ENCODE data around the gene STXBP2. TPM values are rescaled to one million over a fixed set of nuclear protein-coding genes. Genes with fewer than 3 reads are reported as not detected.
A peak's percentile ranks its signal among the peaks of the same experiment; 100 is the strongest.

STXBP2 gene
- total RNA-seq, 1 experiment from 2014 or later = 141 TPM

DNA sequence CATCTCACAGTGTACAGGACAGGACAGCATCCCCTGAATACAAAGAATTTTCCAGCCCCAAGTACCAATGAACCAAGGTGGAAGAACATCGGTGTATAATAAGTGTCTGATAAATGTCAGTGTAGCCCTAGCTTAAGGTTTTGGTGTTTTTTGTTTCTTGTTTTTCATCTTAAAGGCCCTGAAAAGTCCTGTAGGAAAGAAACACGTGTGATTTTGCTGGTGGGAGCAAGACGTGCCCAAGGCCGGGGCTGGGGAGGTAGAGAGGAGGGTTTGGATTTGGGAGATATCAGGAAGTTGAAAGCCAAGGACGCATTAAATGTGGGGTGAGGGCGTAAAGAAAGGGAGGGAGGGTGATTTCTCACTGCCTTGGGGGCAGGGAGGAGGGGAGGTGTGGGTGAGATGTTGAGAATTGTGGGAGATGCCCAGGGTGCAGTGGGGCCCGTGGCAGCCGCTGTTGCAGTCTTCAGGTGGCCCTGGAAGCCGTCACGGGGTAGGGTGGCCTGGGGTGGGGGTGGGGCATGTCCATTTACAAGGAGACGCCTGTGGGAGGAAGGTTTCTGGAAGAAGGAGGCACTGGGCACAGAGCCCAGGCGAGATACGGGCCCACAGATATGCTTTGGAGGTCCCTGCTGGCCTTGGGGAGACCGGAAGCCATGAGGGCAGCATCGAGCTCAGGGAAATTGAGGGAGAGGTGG, 34.5 kb upstream of the STXBP2 start:
- peak overlapping the region; percentile 35; the same call in 1 of the 2 replicates for H3K27ac ChIP-seq (ENCODE audit: low read depth, low read length)
- H3K79me2 ChIP-seq (ENCODE audit: insufficient read depth, low read length) = peaks cover 34% of the 10 kb centered on the region
- TF ChIP-seq FOSL1 (IDR thresholded peaks at IDR 0.05; ENCODE audit: low read depth) (no peak), JUND (IDR thresholded peaks at IDR 0.05) (no peak), CBX3 (IDR thresholded peaks at IDR 0.05; ENCODE audit: low read depth) (no peak), YY1 (IDR thresholded peaks at IDR 0.05; ENCODE audit: extremely low read depth, insufficient replicate concordance, low read depth, low read length) (no peak), SP1 (IDR thresholded peaks at IDR 0.05; ENCODE audit: low read depth) (no peak), RAD21 (IDR thresholded peaks at IDR 0.05; ENCODE audit: low read depth) (no peak), ZFX (IDR thresholded peaks at IDR 0.05) (no peak), EGR1 (IDR thresholded peaks at IDR 0.05; ENCODE audit: low read depth) (no peak)
- TF ChIP-seq, protein P1, sequence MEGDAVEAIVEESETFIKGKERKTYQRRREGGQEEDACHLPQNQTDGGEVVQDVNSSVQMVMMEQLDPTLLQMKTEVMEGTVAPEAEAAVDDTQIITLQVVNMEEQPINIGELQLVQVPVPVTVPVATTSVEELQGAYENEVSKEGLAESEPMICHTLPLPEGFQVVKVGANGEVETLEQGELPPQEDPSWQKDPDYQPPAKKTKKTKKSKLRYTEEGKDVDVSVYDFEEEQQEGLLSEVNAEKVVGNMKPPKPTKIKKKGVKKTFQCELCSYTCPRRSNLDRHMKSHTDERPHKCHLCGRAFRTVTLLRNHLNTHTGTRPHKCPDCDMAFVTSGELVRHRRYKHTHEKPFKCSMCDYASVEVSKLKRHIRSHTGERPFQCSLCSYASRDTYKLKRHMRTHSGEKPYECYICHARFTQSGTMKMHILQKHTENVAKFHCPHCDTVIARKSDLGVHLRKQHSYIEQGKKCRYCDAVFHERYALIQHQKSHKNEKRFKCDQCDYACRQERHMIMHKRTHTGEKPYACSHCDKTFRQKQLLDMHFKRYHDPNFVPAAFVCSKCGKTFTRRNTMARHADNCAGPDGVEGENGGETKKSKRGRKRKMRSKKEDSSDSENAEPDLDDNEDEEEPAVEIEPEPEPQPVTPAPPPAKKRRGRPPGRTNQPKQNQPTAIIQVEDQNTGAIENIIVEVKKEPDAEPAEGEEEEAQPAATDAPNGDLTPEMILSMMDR (IDR thresholded peaks at IDR 0.05 in 2 of 3, conservative IDR thresholded peaks at IDR 0.05 in 1 of 3; ENCODE audit: borderline replicate concordance in 1 of 3, insufficient read depth in 1 of 3, low read depth in 2 of 3, low read length in 2 of 3) = no peak
- TF ChIP-seq, protein P2, sequence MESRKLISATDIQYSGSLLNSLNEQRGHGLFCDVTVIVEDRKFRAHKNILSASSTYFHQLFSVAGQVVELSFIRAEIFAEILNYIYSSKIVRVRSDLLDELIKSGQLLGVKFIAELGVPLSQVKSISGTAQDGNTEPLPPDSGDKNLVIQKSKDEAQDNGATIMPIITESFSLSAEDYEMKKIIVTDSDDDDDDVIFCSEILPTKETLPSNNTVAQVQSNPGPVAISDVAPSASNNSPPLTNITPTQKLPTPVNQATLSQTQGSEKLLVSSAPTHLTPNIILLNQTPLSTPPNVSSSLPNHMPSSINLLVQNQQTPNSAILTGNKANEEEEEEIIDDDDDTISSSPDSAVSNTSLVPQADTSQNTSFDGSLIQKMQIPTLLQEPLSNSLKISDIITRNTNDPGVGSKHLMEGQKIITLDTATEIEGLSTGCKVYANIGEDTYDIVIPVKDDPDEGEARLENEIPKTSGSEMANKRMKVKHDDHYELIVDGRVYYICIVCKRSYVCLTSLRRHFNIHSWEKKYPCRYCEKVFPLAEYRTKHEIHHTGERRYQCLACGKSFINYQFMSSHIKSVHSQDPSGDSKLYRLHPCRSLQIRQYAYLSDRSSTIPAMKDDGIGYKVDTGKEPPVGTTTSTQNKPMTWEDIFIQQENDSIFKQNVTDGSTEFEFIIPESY (IDR thresholded peaks at IDR 0.05; ENCODE audit: extremely low read depth, insufficient replicate concordance, low read length) = no peak
- TF ChIP-seq, protein P3, sequence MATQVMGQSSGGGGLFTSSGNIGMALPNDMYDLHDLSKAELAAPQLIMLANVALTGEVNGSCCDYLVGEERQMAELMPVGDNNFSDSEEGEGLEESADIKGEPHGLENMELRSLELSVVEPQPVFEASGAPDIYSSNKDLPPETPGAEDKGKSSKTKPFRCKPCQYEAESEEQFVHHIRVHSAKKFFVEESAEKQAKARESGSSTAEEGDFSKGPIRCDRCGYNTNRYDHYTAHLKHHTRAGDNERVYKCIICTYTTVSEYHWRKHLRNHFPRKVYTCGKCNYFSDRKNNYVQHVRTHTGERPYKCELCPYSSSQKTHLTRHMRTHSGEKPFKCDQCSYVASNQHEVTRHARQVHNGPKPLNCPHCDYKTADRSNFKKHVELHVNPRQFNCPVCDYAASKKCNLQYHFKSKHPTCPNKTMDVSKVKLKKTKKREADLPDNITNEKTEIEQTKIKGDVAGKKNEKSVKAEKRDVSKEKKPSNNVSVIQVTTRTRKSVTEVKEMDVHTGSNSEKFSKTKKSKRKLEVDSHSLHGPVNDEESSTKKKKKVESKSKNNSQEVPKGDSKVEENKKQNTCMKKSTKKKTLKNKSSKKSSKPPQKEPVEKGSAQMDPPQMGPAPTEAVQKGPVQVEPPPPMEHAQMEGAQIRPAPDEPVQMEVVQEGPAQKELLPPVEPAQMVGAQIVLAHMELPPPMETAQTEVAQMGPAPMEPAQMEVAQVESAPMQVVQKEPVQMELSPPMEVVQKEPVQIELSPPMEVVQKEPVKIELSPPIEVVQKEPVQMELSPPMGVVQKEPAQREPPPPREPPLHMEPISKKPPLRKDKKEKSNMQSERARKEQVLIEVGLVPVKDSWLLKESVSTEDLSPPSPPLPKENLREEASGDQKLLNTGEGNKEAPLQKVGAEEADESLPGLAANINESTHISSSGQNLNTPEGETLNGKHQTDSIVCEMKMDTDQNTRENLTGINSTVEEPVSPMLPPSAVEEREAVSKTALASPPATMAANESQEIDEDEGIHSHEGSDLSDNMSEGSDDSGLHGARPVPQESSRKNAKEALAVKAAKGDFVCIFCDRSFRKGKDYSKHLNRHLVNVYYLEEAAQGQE (IDR thresholded peaks at IDR 0.05; ENCODE audit: low read depth) = no peak
- TF ChIP-seq, protein P4, sequence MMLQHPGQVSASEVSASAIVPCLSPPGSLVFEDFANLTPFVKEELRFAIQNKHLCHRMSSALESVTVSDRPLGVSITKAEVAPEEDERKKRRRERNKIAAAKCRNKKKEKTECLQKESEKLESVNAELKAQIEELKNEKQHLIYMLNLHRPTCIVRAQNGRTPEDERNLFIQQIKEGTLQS (IDR thresholded peaks at IDR 0.05) = no peak
- ATAC-seq = peak; percentile 16; the same call in 1 of the 2 replicates
- BruUV-seq (replicated peaks) = no TSS peak
- no peaks in the 10 kb centered on the region for H3K9me3 ChIP-seq (ENCODE audit: control insufficient read depth in 1 of 2, insufficient read depth in 1 of 2, low read depth in 1 of 2, low read length in 2 of 2)
- H3K4me1 ChIP-seq (ENCODE audit: control insufficient read depth in 1 of 2, insufficient read depth in 2 of 2, low read length in 2 of 2) = peaks cover 10 to 40% of the 10 kb centered on the region in 2 experiments
- CTCF ChIA-PET = no interaction called here
- H3K4me3 ChIP-seq (replicated peaks in 1 of 2; ENCODE audit: low read depth in 1 of 2, low read length in 2 of 2) = peak overlapping the region in 1 of 2 experiments; percentile 40; a peak in 3 of 4 replicates
- H2AFZ ChIP-seq (ENCODE audit: low read depth, low read length, poor library complexity, severe bottlenecking) = no peak overlapping the region
- DNase-seq (ENCODE audit: low read depth, low spot score) = no peak
- peaks cover 0 to 7% of the 10 kb centered on the region in 2 experiments; a peak in 1 of 4 replicates for H3K36me3 ChIP-seq (ENCODE audit: control insufficient read depth in 1 of 2, insufficient read depth in 2 of 2, low read length in 2 of 2)
- POLR2A ChIA-PET = no interaction called here
- RAD21 ChIA-PET (ENCODE audit: low non-redundant PET in 1 of 2, low total read pairs in 2 of 2, uncharacterized antibody in 2 of 2, unreplicated experiment in 2 of 2) = no interaction called here
- intact Hi-C loops (cut with micrococcal nuclease) = no loop called here
- H3K9ac ChIP-seq (ENCODE audit: low read length) = peak overlapping the region; percentile 26; the same call in 1 of the 2 replicates
- peak overlapping the region; percentile 58 for H3K4me2 ChIP-seq (ENCODE audit: low read length)
- peaks cover 3% of the 10 kb centered on the region; the same call in 1 of the 2 replicates for H3K9me2 ChIP-seq (ENCODE audit: insufficient read depth)
- no peaks in the 10 kb centered on the region for H3K27me3 ChIP-seq (ENCODE audit: insufficient read depth, low read length)
- no peaks in the 10 kb centered on the region for H4K20me1 ChIP-seq (ENCODE audit: insufficient read depth)
